COLO668 (cell line): Measurements from ENCODE around the gene KRTAP5-5.

Experiments used
- DNase-seq: peaks from one replicate; lab custom pipeline; 2025; ENCODE audit not compliant: unreplicated experiment; lab: John Stamatoyannopoulos, UW

Gene KRTAP5-5

DNA sequence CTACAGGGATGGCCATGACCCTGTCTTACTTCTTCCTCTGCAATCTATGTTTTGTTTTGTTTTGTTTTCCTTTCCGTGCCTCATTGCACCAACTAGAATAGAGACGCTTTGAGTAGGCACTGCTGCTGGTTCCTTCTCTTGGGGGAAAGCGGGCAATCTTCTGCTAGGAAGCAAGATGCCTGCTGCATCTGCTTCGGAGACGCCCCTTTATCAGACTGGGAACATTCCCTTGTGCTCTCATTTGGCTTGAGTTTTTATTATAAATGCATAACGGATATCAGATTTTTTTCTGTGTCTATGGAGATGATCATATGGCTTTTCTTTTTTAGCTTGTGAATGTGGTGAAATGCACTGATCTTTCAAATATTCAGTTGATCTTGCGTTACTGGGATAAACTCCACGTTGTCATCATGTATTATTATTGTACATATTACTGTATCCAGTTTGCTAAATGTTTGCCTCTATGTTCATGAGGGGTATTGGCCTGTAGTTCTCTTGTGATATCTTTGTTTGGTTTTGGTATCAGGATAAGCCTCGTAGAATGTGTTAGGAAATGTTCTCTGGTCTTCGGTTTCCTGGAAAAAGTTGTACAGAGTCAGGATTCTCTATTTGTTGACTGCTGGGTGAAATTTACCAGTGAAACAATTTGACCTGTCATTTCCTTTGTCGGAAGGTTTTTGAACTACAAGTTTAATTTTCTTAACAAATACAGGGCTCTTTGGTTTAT lies 44.0 kb downstream of the KRTAP5-5 start:
- no peak for DNase-seq

DNA sequence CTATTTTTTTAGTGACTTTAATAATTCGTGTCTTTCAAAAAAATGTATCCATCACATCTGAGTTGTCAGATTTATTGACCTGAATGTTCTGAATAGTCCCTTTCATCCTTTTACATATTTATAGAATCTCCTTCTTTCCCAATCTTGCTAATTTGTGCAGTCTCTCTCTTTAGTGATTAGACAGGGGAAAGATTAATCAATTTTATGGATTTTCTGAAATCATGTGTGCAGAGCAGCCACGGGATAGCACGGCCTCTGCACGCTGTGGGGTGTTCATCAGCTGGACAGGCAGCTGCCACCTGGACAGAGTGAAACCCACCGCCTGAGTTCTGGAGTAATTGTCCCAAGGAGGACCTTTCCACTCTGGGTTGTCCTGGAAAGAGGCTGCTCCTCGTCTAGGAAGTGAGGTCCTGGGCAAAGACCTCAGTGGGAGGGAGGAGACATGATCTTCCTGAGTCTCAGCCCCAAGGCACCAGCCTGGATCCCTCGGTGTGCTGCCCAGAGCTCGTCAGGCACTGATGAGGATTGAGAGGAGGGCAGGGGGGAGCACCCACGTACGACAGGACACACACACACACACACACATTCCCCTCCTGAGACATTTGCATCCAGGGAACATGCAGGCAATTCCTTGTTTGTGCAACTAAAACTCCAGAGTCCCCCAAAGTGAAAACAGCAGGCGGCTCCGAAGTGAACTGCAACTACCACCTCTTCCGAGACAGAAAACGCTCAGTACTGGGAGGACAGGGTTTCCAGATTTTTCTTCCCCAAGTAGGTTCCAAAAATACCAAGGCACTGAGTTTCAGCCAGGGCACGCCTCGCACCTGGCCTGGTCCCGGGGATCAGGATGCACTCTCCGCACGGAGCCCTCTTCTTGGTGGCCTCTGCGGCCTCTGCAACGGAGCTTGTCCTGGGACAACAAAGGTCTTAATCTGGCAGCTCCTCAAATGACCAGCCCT lies 44.9 kb downstream of the KRTAP5-5 start:
- no peak for DNase-seq

- DNase-seq, result no peak
These were observed 46.1 kb downstream of the KRTAP5-5 start for GRCh38 chr11:1675536-1676228.

DNA sequence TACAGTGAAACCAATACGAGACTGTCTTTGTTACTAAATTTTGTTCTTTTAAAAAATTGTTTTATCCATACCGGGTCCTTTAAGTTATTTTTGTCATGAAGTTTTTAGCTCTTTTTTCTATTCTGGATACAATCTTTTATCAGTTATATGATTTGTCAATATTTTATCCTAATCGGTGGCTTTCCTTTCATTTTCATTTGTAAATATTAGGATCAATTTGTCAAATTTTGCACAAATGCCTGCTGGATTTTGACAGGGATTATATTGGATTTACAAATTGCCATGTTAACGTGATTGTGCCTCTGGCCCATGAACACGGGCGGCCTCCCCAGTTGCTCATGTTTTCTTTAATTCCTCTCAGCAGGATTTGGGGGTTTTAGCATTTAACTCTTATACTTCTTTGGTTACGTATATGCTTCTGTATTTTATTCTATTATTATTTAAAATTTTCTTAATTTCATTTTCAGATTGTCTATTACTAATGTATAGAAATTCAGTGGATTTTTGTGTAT lies 46.7 kb downstream of the KRTAP5-5 start:
- DNase-seq, result no peak

DNA sequence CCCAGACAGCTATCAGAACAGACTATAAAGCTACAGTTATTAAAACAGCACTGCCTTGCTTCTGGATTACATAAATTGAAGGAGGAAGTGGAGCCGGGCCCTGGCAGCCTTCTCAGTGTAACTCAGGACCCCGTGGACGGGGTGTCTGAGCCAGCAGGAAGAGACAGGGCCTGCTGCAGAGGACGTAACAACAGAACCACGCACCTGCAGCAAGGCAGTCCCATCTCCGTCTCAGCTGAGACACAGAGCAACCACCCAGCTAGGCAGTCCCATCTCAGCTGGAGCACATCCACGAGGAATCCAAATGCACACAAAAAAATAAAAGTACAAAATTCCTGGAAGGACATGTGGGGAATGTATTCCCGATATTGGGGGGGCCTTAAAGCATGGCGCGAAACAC lies 50.3 kb downstream of the KRTAP5-5 start:
- no peak for DNase-seq
